OCI-LY7 (cell line): ENCODE measurements around the gene PDE6G. TPM values are rescaled to one million over a fixed set of nuclear protein-coding genes. Genes with fewer than 3 reads are reported as not detected.
A peak's percentile ranks its signal among the peaks of the same experiment; 100 is the strongest.

Source experiments
- BruUV-seq: library from RNA; stranded (reverse); fragments of 400-500 nt; replicated peaks from 2 replicates; lab custom pipeline; 2021; lab: Mats Ljungman, UMichigan
- CTCF ChIA-PET: fragments of 300-600 bp; sonication (Branson Sonifier 250); formaldehyde crosslinking; loops from one replicate; lab custom pipeline; 2022; ENCODE audit warnings: antibody characterized with exemption; ENCODE audit not compliant: unreplicated experiment; lab: Charles Lee
- POLR2A ChIA-PET: fragments of 300-600 bp; sonication (Branson Sonifier 250); formaldehyde crosslinking; loops from one replicate; lab custom pipeline; 2022; ENCODE audit warnings: antibody characterized with exemption; lab: Charles Lee
- DNase-seq: peaks from one replicate; pipeline ENCODE4 v3.0.0-alpha.2; 2015; ENCODE audit warnings: low spot score
- H2AFZ ChIP-seq: fragments of 200-600 bp; sonication (generic), shearing (Covaris generic); 2 replicates; pipeline ENCODE4 v1.6.1; 2014; ENCODE audit warnings: mild to moderate bottlenecking, antibody characterized with exemption, low read length, moderate library complexity
- H3K27ac ChIP-seq: fragments of 200-600 bp; sonication (generic); 2 replicates; pipeline ENCODE4 v1.5.1; 2014; ENCODE audit warnings: mixed run types, low read depth, mild to moderate bottlenecking, moderate library complexity, low read length, inconsistent platforms; ENCODE audit not compliant: poor library complexity, severe bottlenecking
- H3K36me3 ChIP-seq: fragments of 200-600 bp; sonication (generic); 2 replicates; pipeline ENCODE4 v1.6.1; 2014; ENCODE audit warnings: mild to moderate bottlenecking, antibody characterized with exemption, low read length, moderate library complexity, mixed read lengths; ENCODE audit not compliant: insufficient read depth
- H3K4me1 ChIP-seq: fragments of 200-600 bp; sonication (generic); 2 replicates; pipeline ENCODE4 v1.5.1; 2014; ENCODE audit warnings: mild to moderate bottlenecking, low read length; ENCODE audit not compliant: insufficient read depth, poor library complexity, severe bottlenecking
- H3K4me2 ChIP-seq: fragments of 200-600 bp; sonication (generic); 2 replicates; pipeline ENCODE4 v1.6.1; 2014; ENCODE audit warnings: mild to moderate bottlenecking, low read length
- H3K4me3 ChIP-seq: fragments of 200-600 bp; sonication (generic); 2 replicates; pipeline ENCODE4 v1.5.1; 2014; ENCODE audit warnings: mild to moderate bottlenecking, low read depth, low read length; ENCODE audit not compliant: poor library complexity, severe bottlenecking
- H3K79me2 ChIP-seq: fragments of 200-600 bp; sonication (generic); 2 replicates; pipeline ENCODE4 v1.6.1; 2016; ENCODE audit warnings: low read depth, mild to moderate bottlenecking, low read length, moderate library complexity, mixed read lengths; ENCODE audit not compliant: insufficient read depth
- H3K9me2 ChIP-seq: fragments of 200-600 bp; sonication (generic); 2 replicates; pipeline ENCODE4 v1.6.1; 2016; ENCODE audit warnings: mild to moderate bottlenecking, low read length, mixed read lengths; ENCODE audit not compliant: insufficient read depth
- H3K9me3 ChIP-seq: fragments of 200-600 bp; sonication (generic); 2 replicates; pipeline ENCODE4 v1.6.1; 2014; ENCODE audit warnings: mild to moderate bottlenecking, mixed run types, low read length, mixed read lengths
- H4K20me1 ChIP-seq: fragments of 200-600 bp; sonication (generic); 2 replicates; pipeline ENCODE4 v1.6.1; 2014; ENCODE audit warnings: mild to moderate bottlenecking, antibody characterized with exemption, low read length, moderate library complexity, mixed read lengths; ENCODE audit not compliant: insufficient read depth
- EZH2phosphoT487 ChIP-seq: fragments of 200-600 bp; sonication (generic); IDR thresholded peaks from 2 replicates; pipeline ENCODE4 v1.6.1; 2018; ENCODE audit warnings: low read depth, borderline replicate concordance, mild to moderate bottlenecking, mixed run types, antibody characterized with exemption, low read length, moderate library complexity, mixed read lengths
- intact Hi-C: fragments of 100-400 bp; cut with micrococcal nuclease; formaldehyde crosslinking; loops from one replicate; pipeline ENCODE4 v1.10.0; 2022; ENCODE audit not compliant: unreplicated experiment
- microRNA-seq: library from miRNA; unstranded; fragments of <30 nt; microRNA quantifications from one replicate; pipeline ENCODE4 v1.2.0, GENCODE V29; 2022; ENCODE audit warnings: borderline replicate concordance
- small RNA-seq: library from RNA; depleted of rRNA; stranded (forward); fragments of <200 nt; gene quantifications from one replicate; pipeline ENCODE3, GENCODE V24; 2014
- total RNA-seq, 2 experiments: library from RNA; depleted of rRNA in 1 of 2; stranded (reverse); fragments of >200 nt in 1 of 2; shearing (Covaris generic) in 1 of 2; gene quantifications; 2 replicates each; pipeline ENCODE4 v1.2.3, GENCODE V29; 2014 to 2022
- TF ChIP-seq, protein P1 (sequence below): fragments of 200-600 bp; sonication (generic); conservative IDR thresholded peaks from 2 replicates; pipeline ENCODE4 v1.5.1; 2014; ENCODE audit warnings: mild to moderate bottlenecking, antibody characterized with exemption, low read length, moderate library complexity, mixed read lengths

PDE6G gene
- total RNA-seq, 2 experiments from 2014 or later: 0.44 TPM; not detected in 1

DNA sequence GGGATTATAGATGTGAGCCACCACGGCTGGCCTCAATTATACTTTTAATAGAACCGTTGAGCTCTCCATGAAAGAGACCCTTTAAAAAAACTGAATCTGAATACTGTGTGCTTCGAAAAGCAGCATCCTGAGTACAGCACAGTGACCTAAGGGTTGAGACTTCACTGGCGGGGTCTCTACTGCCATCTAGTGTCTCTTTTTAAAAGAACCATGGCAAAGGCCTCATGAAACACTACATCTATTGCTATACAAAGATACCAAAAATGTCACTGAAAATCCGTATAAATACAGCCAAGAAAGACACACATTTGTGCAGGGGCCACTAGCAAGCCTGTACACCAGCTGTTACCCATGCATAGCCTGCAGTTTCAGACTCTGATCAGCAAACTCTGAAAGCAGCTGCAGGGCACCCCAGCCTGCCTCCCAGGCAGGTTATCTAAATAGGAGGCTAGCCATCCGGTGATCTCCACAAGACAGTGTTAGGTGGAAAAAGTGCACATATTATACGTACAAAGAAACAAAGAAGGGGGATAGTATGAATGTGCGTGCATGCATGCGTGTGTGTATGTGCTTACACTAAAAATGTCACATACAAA lies 54.7 kb downstream of the PDE6G start:
- Histone ChIP-seq H3K79me2 (no peaks in the 10 kb centered on the region; the same call in 1 of the 2 replicates), H3K27ac (peak overlapping the region; percentile 12), H3K4me2 (peak overlapping the region; percentile 37; the same call in 1 of the 2 replicates), H3K4me1 (peaks cover 28% of the 10 kb centered on the region), H3K9me3 (no peaks in the 10 kb centered on the region), H3K4me3 (no peak overlapping the region), H3K36me3 (peaks cover 76% of the 10 kb centered on the region), H4K20me1 (peaks cover 9% of the 10 kb centered on the region; the same call in 1 of the 2 replicates), H3K9me2 (no peaks in the 10 kb centered on the region), H2AFZ (no peak overlapping the region)
- no TSS peak for BruUV-seq
- TF ChIP-seq, protein P1, sequence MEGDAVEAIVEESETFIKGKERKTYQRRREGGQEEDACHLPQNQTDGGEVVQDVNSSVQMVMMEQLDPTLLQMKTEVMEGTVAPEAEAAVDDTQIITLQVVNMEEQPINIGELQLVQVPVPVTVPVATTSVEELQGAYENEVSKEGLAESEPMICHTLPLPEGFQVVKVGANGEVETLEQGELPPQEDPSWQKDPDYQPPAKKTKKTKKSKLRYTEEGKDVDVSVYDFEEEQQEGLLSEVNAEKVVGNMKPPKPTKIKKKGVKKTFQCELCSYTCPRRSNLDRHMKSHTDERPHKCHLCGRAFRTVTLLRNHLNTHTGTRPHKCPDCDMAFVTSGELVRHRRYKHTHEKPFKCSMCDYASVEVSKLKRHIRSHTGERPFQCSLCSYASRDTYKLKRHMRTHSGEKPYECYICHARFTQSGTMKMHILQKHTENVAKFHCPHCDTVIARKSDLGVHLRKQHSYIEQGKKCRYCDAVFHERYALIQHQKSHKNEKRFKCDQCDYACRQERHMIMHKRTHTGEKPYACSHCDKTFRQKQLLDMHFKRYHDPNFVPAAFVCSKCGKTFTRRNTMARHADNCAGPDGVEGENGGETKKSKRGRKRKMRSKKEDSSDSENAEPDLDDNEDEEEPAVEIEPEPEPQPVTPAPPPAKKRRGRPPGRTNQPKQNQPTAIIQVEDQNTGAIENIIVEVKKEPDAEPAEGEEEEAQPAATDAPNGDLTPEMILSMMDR: peak; percentile 100
- no peak for TF ChIP-seq EZH2phosphoT487
- DNase-seq: peak; percentile 82
- intact Hi-C loops: loop anchor here (1.0 to 2.0 kb wide), 2 partner anchors 49 to 82 kb away; partner anchors contain the start of gene FAAP100
- ChIA-PET POLR2A (interaction anchor here (0.6 to 1.6 kb wide), 4 partner anchors 48 to 206 kb away, joined by 3 to 4 read pairs (median 4); partner anchors contain the start of gene BAHCC1), CTCF (interaction anchor here (0.6 to 1.2 kb wide), 4 partner anchors 50 to 436 kb away, joined by 3 to 9 read pairs (median 3); partner anchors contain the start of genes DCXR and FAAP100)

Small RNA genes lying within 50 kb of the gene (microRNA-seq; reads per million reads assigned to microRNA genes)
- 4.5 reads per million for gene MIR6786

Small RNA genes lying within 50 kb of the gene (small RNA-seq; reads per million reads assigned to genes)
- gene MIR6786: not detected

Other genes with a start within 250 kb of the PDE6G start
- 2,245 and 2,707 TPM in 2 replicates for gene ACTG1, start 143.7 kb downstream of the PDE6G start, total RNA-seq (2014; rRNA removed; shearing (Covaris generic))
- 2,459 and 2,894 TPM in 2 replicates for gene ACTG1, start 143.7 kb downstream of the PDE6G start, total RNA-seq (2022)
- 1.3 and 1.6 TPM in 2 replicates for gene FSCN2, start 128.2 kb downstream of the PDE6G start, total RNA-seq (2014; rRNA removed; shearing (Covaris generic))
- gene FSCN2, start 128.2 kb downstream of the PDE6G start, total RNA-seq (2022): 4.3 and 6.7 TPM in 2 replicates
- gene FAAP100, start 104.2 kb downstream of the PDE6G start, total RNA-seq (2014; rRNA removed; shearing (Covaris generic)): 51.1 and 65.2 TPM in 2 replicates
- gene FAAP100, start 104.2 kb downstream of the PDE6G start, total RNA-seq (2022): 64.4 and 74.2 TPM in 2 replicates
- gene NPLOC4, start 19.4 kb downstream of the PDE6G start, total RNA-seq (2014; rRNA removed; shearing (Covaris generic)): 59.4 and 69.6 TPM in 2 replicates
- 118 and 119 TPM in 2 replicates for gene NPLOC4, start 19.4 kb downstream of the PDE6G start, total RNA-seq (2022)
- 0.95 and 1.3 TPM in 2 replicates for gene TSPAN10, start 19.3 kb downstream of the PDE6G start, total RNA-seq (2014; rRNA removed; shearing (Covaris generic))
- 1.7 and 2.4 TPM in 2 replicates for gene TSPAN10, start 19.3 kb downstream of the PDE6G start, total RNA-seq (2022)
- 148 and 151 TPM in 2 replicates for gene OXLD1, start 10.1 kb upstream of the PDE6G start, total RNA-seq (2014; rRNA removed; shearing (Covaris generic))
- gene OXLD1, start 10.1 kb upstream of the PDE6G start, total RNA-seq (2022): 116 and 121 TPM in 2 replicates
- gene CCDC137, start 10.2 kb upstream of the PDE6G start, total RNA-seq (2014; rRNA removed; shearing (Covaris generic)): 39.4 and 39.9 TPM in 2 replicates
- gene CCDC137, start 10.2 kb upstream of the PDE6G start, total RNA-seq (2022): 61.1 and 61.4 TPM in 2 replicates
- 86.1 and 86.4 TPM in 2 replicates for gene ARL16, start 27.3 kb upstream of the PDE6G start, total RNA-seq (2014; rRNA removed; shearing (Covaris generic))
- 49.8 and 52.2 TPM in 2 replicates for gene ARL16, start 27.3 kb upstream of the PDE6G start, total RNA-seq (2022)
- gene HGS, start 27.5 kb upstream of the PDE6G start, total RNA-seq (2014; rRNA removed; shearing (Covaris generic)): 120 and 162 TPM in 2 replicates
- gene HGS, start 27.5 kb upstream of the PDE6G start, total RNA-seq (2022): 175 and 219 TPM in 2 replicates
- 49.8 and 67.2 TPM in 2 replicates for gene MRPL12, start 46.8 kb upstream of the PDE6G start, total RNA-seq (2014; rRNA removed; shearing (Covaris generic))
- gene MRPL12, start 46.8 kb upstream of the PDE6G start, total RNA-seq (2022): 143 and 189 TPM in 2 replicates
- 46.3 and 46.9 TPM in 2 replicates for gene SLC25A10, start 55.7 kb upstream of the PDE6G start, total RNA-seq (2014; rRNA removed; shearing (Covaris generic))
- gene SLC25A10, start 55.7 kb upstream of the PDE6G start, total RNA-seq (2022): 41.3 and 45.6 TPM in 2 replicates
- not detected in 2 replicates for gene GCGR, start 147.6 kb upstream of the PDE6G start, total RNA-seq (2014; rRNA removed; shearing (Covaris generic))
- not detected in 2 replicates for gene GCGR, start 147.6 kb upstream of the PDE6G start, total RNA-seq (2022)
- 249 and 288 TPM in 2 replicates for gene MCRIP1, start 176.7 kb upstream of the PDE6G start, total RNA-seq (2014; rRNA removed; shearing (Covaris generic))
- 170 and 180 TPM in 2 replicates for gene MCRIP1, start 176.7 kb upstream of the PDE6G start, total RNA-seq (2022)
- not detected in 2 replicates for gene PPP1R27, start 178.5 kb upstream of the PDE6G start, total RNA-seq (2014; rRNA removed; shearing (Covaris generic))
- not detected in 2 replicates for gene PPP1R27, start 178.5 kb upstream of the PDE6G start, total RNA-seq (2022)
- 388 and 393 TPM in 2 replicates for gene P4HB, start 204.0 kb upstream of the PDE6G start, total RNA-seq (2014; rRNA removed; shearing (Covaris generic))
- 502 and 577 TPM in 2 replicates for gene P4HB, start 204.0 kb upstream of the PDE6G start, total RNA-seq (2022)
- 233 and 265 TPM in 2 replicates for gene ARHGDIA, start 214.8 kb upstream of the PDE6G start, total RNA-seq (2014; rRNA removed; shearing (Covaris generic))
- 663 and 715 TPM in 2 replicates for gene ARHGDIA, start 214.8 kb upstream of the PDE6G start, total RNA-seq (2022)
- gene ALYREF, start 235.0 kb upstream of the PDE6G start, total RNA-seq (2014; rRNA removed; shearing (Covaris generic)): 474 and 621 TPM in 2 replicates
- 377 and 431 TPM in 2 replicates for gene ALYREF, start 235.0 kb upstream of the PDE6G start, total RNA-seq (2022)
- gene ANAPC11, start 235.2 kb upstream of the PDE6G start, total RNA-seq (2014; rRNA removed; shearing (Covaris generic)): 265 and 315 TPM in 2 replicates
- 225 and 227 TPM in 2 replicates for gene ANAPC11, start 235.2 kb upstream of the PDE6G start, total RNA-seq (2022)
- 3.2 and 3.9 TPM in 2 replicates for gene NPB, start 245.7 kb upstream of the PDE6G start, total RNA-seq (2014; rRNA removed; shearing (Covaris generic))
- gene NPB, start 245.7 kb upstream of the PDE6G start, total RNA-seq (2022): 2.5 and 2.8 TPM in 2 replicates